ENCODE results near the gene OR52D1. TPM values are rescaled to one million over a fixed set of nuclear protein-coding genes. Genes with fewer than 3 reads are reported as not detected.

Gene OR52D1
- total RNA-seq, 4 donors from 2014 or later, result not detected

DNA sequence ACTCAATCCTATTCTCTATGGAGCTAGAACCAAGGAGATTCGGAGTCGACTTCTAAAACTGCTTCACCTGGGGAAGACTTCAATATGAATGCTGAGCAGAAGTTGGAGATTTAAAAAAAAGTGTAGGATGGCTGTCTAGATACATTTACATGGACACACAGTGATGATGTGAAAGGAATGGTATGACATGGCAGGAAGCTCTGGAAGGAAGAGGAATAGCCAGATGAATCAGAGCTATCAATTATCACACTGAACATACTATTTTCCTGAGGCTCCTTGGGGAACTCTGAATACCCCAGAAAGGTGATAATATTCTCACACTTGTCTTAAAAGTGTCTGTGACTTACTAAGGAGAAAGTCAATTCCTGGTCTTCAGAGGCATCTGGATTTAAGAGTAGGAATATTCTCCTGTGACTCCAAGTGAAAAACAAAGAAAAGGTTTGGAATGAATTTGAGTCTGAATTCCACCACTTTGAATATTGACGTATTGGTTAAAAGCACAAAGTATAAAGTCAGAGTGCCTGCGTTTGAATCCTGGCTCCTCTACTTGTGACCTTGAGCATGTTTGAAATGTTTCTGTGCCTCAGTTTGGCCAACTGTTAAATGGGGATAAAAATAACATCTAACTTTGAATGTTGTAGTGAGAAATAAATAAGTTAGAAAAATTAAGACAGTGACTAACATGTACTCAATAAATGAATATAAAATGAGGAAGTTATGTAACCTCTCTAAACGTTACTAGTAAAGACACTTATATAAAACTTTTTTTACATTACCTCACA lies 1.3 kb downstream of the OR52D1 start:
- no peaks in the 10 kb centered on the region for H3K4me1 ChIP-seq
- DNase-seq (no peak), ATAC-seq (no peak)
- in situ Hi-C loops (cut with MboI; ENCODE audit: low sequenced_read_pairs in 4 of 4), result loop anchor here in 2 of 4 donors (10.0 to 25.0 kb wide), 2 partner anchors 315 to 323 kb away; partner anchors contain the start of gene OR52N2 (in 2 of the 2)
- H3K4me3 ChIP-seq, result no peak overlapping the region
- H3K27ac ChIP-seq, result no peak overlapping the region
- intact Hi-C loops (cut with DNase I; ENCODE audit: low total_unique reads), result no loop called here
- no peaks in the 10 kb centered on the region for H3K36me3 ChIP-seq
- no peaks in the 10 kb centered on the region for H3K9me3 ChIP-seq
- TF ChIP-seq POLR2A (IDR thresholded peaks at IDR 0.05), result no peak
- TF ChIP-seq, protein P1, sequence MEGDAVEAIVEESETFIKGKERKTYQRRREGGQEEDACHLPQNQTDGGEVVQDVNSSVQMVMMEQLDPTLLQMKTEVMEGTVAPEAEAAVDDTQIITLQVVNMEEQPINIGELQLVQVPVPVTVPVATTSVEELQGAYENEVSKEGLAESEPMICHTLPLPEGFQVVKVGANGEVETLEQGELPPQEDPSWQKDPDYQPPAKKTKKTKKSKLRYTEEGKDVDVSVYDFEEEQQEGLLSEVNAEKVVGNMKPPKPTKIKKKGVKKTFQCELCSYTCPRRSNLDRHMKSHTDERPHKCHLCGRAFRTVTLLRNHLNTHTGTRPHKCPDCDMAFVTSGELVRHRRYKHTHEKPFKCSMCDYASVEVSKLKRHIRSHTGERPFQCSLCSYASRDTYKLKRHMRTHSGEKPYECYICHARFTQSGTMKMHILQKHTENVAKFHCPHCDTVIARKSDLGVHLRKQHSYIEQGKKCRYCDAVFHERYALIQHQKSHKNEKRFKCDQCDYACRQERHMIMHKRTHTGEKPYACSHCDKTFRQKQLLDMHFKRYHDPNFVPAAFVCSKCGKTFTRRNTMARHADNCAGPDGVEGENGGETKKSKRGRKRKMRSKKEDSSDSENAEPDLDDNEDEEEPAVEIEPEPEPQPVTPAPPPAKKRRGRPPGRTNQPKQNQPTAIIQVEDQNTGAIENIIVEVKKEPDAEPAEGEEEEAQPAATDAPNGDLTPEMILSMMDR (IDR thresholded peaks at IDR 0.05 in 4 of 5, conservative IDR thresholded peaks at IDR 0.05 in 1 of 5), result no peak
- H3K27me3 ChIP-seq, result no peaks in the 10 kb centered on the region

DNA sequence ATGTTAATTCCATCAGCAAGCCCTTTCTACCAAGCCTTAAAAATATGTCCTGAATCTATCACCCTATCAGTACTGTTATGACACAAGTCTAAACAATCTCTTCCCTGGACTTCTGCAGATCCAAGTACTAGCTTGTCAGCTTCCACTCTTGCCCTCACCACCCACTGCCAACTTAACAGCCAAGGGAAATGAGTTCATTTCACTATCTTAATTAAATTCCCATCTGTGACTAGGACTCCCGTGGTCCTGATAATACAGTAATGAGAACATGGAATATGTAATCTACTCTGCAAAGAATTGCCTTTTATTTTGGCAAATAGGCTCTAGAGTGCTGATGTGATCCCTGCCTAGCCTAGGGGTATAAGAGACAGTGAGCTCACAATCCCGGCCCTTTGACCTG lies 11.2 kb downstream of the OR52D1 start:
- TF ChIP-seq POLR2A (IDR thresholded peaks at IDR 0.05), result no peak
- TF ChIP-seq, protein P1 (IDR thresholded peaks at IDR 0.05 in 4 of 5, conservative IDR thresholded peaks at IDR 0.05 in 1 of 5), result no peak
- intact Hi-C loops (cut with DNase I; ENCODE audit: low total_unique reads), result no loop called here
- H3K36me3 ChIP-seq, result no peaks in the 10 kb centered on the region
- DNase-seq (no peak), ATAC-seq (no peak)
- no peak overlapping the region for H3K27ac ChIP-seq
- no peaks in the 10 kb centered on the region for H3K9me3 ChIP-seq
- no peaks in the 10 kb centered on the region for H3K4me1 ChIP-seq
- no peak overlapping the region for H3K4me3 ChIP-seq
- H3K27me3 ChIP-seq, result no peaks in the 10 kb centered on the region
- in situ Hi-C loops (cut with MboI; ENCODE audit: low sequenced_read_pairs in 4 of 4), result loop anchor here in 1 of 4 donors (25.0 kb wide), 1 partner anchor 313 kb away; the partner anchor contains the start of gene OR52N2

DNA sequence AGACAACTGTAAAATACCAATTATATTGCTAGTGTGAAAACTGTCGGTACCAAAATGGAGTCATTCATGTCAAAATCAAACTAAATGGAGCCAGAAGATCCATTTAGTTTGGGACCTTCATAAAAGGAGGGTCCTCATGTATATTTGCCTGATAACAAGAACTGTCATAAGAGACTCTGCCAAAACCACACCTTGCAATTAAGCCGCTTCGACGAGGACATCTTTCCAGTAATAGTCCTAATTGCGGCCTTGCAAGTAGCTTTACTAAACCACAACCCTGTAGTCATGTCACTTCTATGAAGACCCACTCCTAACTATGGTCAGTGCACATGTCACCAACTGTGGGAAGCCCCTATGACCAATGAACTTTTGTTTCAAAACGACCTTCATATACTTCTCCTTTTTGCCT lies 11.9 kb downstream of the OR52D1 start:
- Histone ChIP-seq H3K4me1 (no peaks in the 10 kb centered on the region), H3K36me3 (no peaks in the 10 kb centered on the region), H3K9me3 (no peaks in the 10 kb centered on the region), H3K27ac (no peak overlapping the region), H3K27me3 (no peaks in the 10 kb centered on the region), H3K4me3 (no peak overlapping the region)
- in situ Hi-C loops (cut with MboI; ENCODE audit: low sequenced_read_pairs in 4 of 4), result no loop called here
- DNase-seq (no peak), ATAC-seq (no peak)
- TF ChIP-seq POLR2A (IDR thresholded peaks at IDR 0.05), result no peak
- TF ChIP-seq, protein P1 (IDR thresholded peaks at IDR 0.05 in 4 of 5, conservative IDR thresholded peaks at IDR 0.05 in 1 of 5), result no peak
- intact Hi-C loops (cut with DNase I; ENCODE audit: low total_unique reads), result no loop called here

DNA sequence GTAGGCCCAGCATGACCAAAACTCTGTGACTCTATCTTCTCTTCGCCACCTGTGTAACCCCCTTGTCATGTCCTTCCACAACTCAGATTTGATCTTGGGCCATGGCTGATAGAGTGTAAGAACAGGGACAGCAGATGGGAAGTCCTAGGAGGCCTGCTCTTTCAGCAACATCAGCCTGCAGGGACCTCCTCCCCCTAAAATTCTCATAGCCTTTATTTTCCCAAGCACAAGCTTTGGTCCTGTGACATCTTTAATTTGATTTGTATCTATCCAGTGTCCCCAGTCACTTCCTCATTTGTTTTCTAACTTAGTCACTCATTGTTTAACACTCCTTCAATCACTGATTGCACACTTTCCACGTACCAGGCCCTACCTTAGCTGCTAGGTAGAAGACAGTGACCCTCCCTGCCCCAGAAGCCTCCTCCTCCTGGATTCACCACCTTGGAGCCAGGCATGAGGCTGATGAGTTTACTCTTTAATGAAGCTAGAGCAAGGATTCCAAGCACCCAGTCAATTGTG lies 16.0 kb downstream of the OR52D1 start:
- H3K9me3 ChIP-seq, result no peaks in the 10 kb centered on the region
- no peaks in the 10 kb centered on the region for H3K27me3 ChIP-seq
- ATAC-seq, result no peak
- no peak for DNase-seq
- intact Hi-C loops (cut with DNase I; ENCODE audit: low total_unique reads) (no loop called here), in situ Hi-C loops (cut with MboI; ENCODE audit: low sequenced_read_pairs in 4 of 4) (no loop called here)
- no peaks in the 10 kb centered on the region for H3K4me1 ChIP-seq
- H3K27ac ChIP-seq, result no peak overlapping the region
- H3K4me3 ChIP-seq, result no peak overlapping the region
- no peak for TF ChIP-seq POLR2A (IDR thresholded peaks at IDR 0.05)
- TF ChIP-seq, protein P1 (IDR thresholded peaks at IDR 0.05 in 4 of 5, conservative IDR thresholded peaks at IDR 0.05 in 1 of 5), result no peak
- no peaks in the 10 kb centered on the region for H3K36me3 ChIP-seq
